Subcutaneous adipose tissue (tissue), 4 donors: ENCODE results near the gene CNTN6. TPM values are rescaled to one million over a fixed set of nuclear protein-coding genes. Genes with fewer than 3 reads are reported as not detected.

Source experiments
- CTCF ChIP-seq: fragments of 450-650 bp; IDR thresholded peaks from one replicate; pipeline ENCODE4 v1.5.1; 2016; ENCODE audit warnings: low read depth, mild to moderate bottlenecking, control low read depth, antibody characterized with exemption, moderate library complexity
- total RNA-seq, 4 donors: library from RNA; depleted of rRNA; stranded (reverse); fragments of >200 nt; gene quantifications; one replicate each; pipeline ENCODE4 v1.1.0, GENCODE V29; 2016

Gene CNTN6
- total RNA-seq, 4 donors from 2014 or later, result 0.17 TPM; not detected in 3

GRCh38 chr3:1117843-1118473 lies 25.1 kb downstream of the CNTN6 start:
- TF ChIP-seq CTCF, result no peak

- no peak for TF ChIP-seq CTCF
Measured at GRCh38 chr3:1131166-1131565, 38.3 kb downstream of the CNTN6 start.

GRCh38 chr3:1135194-1135593 lies 42.4 kb downstream of the CNTN6 start:
- no peak for TF ChIP-seq CTCF

GRCh38 chr3:1138036-1138435 lies 45.2 kb downstream of the CNTN6 start:
- TF ChIP-seq CTCF, result no peak

- TF ChIP-seq CTCF, result no peak
Measured at GRCh38 chr3:1139071-1139470, 46.2 kb downstream of the CNTN6 start.

GRCh38 chr3:1147326-1147725 lies 54.5 kb downstream of the CNTN6 start:
- TF ChIP-seq CTCF, result no peak

- no peak for TF ChIP-seq CTCF
Measured at GRCh38 chr3:1147819-1148218, 55.0 kb downstream of the CNTN6 start.
